Head of caudate nucleus (tissue), 42 donors: ENCODE measurements around the gene MAML3.

ENCODE experiments used
- DNase-seq, 42 donors: peaks; one replicate each; pipeline versions ENCODE4 v3.0.0 to v3.0.0-alpha.2; 2020 to 2021; ENCODE audit warnings: mixed read lengths in 7 of 42
- intact Hi-C: fragments of 100-400 bp; cut with DNase I; formaldehyde crosslinking; loops from one replicate; pipeline ENCODE4 v1.15.0; 2022

Gene MAML3

GRCh38 chr4:139886798-139887197 lies 267.2 kb downstream of the MAML3 start:
- intact Hi-C loops: no loop called here
- no peak for DNase-seq

GRCh38 chr4:139884438-139884837 lies 269.5 kb downstream of the MAML3 start:
- intact Hi-C loops: no loop called here
- DNase-seq: no peak

- intact Hi-C loops: no loop called here
- no peak for DNase-seq
These were observed 273.1 kb downstream of the MAML3 start for GRCh38 chr4:139880841-139881240.

- no peak for DNase-seq
- intact Hi-C loops: no loop called here
These were observed 275.9 kb downstream of the MAML3 start for GRCh38 chr4:139878050-139878449.

- intact Hi-C loops: no loop called here
- no peak for DNase-seq
These were observed 277.5 kb downstream of the MAML3 start for GRCh38 chr4:139876337-139876941.

- intact Hi-C loops: no loop called here
- DNase-seq: no peak
These were observed 278.6 kb downstream of the MAML3 start for GRCh38 chr4:139875411-139875825.

GRCh38 chr4:139873111-139873860 lies 280.7 kb downstream of the MAML3 start:
- intact Hi-C loops: no loop called here
- DNase-seq: no peak

GRCh38 chr4:139872274-139872673 lies 281.7 kb downstream of the MAML3 start:
- DNase-seq: no peak
- intact Hi-C loops: no loop called here

GRCh38 chr4:139869810-139870209 lies 284.2 kb downstream of the MAML3 start:
- intact Hi-C loops: no loop called here
- DNase-seq: no peak

GRCh38 chr4:139866276-139866962 lies 287.6 kb downstream of the MAML3 start:
- intact Hi-C loops: no loop called here
- DNase-seq: no peak

GRCh38 chr4:139865537-139865936 lies 288.4 kb downstream of the MAML3 start:
- intact Hi-C loops: no loop called here
- DNase-seq: no peak

GRCh38 chr4:139863531-139863930 lies 290.5 kb downstream of the MAML3 start:
- intact Hi-C loops: no loop called here
- no peak for DNase-seq

GRCh38 chr4:139861471-139861870 lies 292.5 kb downstream of the MAML3 start:
- DNase-seq: no peak
- intact Hi-C loops: no loop called here

- no peak for DNase-seq
- intact Hi-C loops: no loop called here
These were observed 293.5 kb downstream of the MAML3 start for GRCh38 chr4:139860435-139861024.

- no peak for DNase-seq
- intact Hi-C loops: no loop called here
These were observed 294.1 kb downstream of the MAML3 start for GRCh38 chr4:139859876-139860275.

- peak in 30 of 42 donors; percentile 8 to 76 (median 31) for DNase-seq
- intact Hi-C loops: no loop called here
These were observed 295.4 kb downstream of the MAML3 start for GRCh38 chr4:139858436-139859205.

GRCh38 chr4:139857977-139858376 lies 296.0 kb downstream of the MAML3 start:
- no peak for DNase-seq
- intact Hi-C loops: no loop called here

GRCh38 chr4:139857021-139857420 lies 297.0 kb downstream of the MAML3 start:
- no peak for DNase-seq
- intact Hi-C loops: no loop called here

GRCh38 chr4:139854668-139855403 lies 299.1 kb downstream of the MAML3 start:
- intact Hi-C loops: no loop called here
- no peak for DNase-seq
